Suppressor macrophage (primary cell): Measurements from ENCODE around the gene LTO1.
"Not testable (repeated sequence)": the region's sequence is repeated elsewhere in the genome, so short reads cannot be mapped to it uniquely, and the experiment has no call there.

Experiments
- DNase-seq, 4 experiments: peaks; one replicate each; pipeline ENCODE4 v3.0.0-alpha.2; 2020 to 2022

Gene LTO1

GRCh38 chr11:69632900-69633299 lies 42.3 kb downstream of the LTO1 start:
- no peak for DNase-seq

DNA sequence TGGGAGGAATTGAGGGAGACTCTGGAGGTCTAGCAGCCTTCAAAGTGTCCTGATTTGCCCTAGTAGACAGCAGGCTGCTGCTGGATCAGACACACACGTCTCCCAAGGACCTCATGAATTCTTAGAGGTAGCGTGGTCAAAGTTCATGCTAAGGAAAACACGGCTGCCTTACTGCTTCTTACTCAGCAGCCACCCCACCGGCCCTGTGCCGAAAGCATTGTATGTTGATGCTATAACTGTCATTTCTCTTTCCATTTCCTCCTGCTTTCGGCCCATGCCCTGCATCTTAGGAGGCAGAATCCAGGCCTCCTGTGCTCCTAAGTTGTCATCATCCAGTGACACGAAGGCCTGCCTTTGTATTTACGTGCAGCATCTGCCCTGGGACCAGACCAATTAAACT lies 44.7 kb downstream of the LTO1 start:
- DNase-seq, result no peak

DNA sequence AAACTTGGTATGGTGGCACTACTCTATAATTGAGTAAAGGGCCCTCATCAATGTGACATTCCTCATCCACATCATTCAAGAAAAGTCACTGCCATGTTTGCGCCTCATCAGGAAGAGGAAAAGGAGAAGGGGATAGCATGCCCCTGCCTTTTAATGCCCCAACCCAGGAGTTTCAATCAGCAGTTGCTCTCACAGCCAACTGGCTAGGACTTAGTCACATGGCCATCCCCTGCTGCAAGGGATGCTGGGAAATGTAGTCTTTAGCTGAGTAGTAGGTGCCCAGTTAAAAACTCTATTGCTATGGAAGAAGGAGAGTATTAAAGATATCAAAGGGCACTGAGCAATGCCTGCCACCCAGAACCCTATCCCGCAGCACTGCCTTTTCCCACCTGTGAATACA lies 45.1 kb downstream of the LTO1 start:
- DNase-seq, result peak in 1 of 4 experiments; percentile 34

DNA sequence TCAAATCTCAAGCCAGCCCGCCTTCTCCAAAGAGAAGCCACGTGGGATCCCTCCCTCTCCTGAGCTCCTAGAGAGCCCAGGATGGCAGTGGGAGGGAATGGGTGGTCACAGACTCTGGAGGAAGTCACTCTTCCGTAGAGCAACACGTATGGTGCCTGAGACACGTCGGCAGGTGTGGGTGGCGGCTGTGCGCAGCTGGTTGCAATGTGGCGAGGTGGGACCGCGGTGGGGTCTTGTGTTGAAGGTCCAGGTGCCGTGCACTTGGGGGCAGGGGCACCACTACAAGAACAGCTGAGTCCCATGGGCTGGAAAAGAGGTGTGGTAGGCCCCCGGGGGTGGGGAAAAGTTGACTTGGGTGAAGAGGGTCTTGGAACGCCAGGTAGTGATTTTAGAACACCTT lies 47.6 kb downstream of the LTO1 start:
- no peak for DNase-seq

GRCh38 chr11:69625476-69625875 lies 49.7 kb downstream of the LTO1 start:
- DNase-seq, result no peak

DNA sequence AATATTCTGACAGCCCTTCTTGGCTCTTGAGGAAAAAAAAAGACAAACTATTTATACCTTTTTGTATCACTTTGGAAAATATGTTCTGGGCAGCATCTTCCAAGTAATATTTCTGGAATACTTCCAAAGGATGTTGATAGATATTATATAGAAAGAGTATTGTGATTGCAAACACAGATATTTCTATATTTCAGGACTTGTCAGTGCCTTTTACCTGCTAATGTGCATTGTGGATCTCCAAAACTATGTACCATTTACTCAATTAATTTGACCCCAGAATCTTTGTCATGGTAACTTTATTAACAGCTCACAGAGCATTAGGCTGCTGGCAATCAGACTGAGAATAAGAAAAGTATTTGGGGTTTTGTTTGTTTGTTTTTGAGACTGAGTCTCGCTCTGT lies 50.9 kb downstream of the LTO1 start:
- no peak for DNase-seq

DNA sequence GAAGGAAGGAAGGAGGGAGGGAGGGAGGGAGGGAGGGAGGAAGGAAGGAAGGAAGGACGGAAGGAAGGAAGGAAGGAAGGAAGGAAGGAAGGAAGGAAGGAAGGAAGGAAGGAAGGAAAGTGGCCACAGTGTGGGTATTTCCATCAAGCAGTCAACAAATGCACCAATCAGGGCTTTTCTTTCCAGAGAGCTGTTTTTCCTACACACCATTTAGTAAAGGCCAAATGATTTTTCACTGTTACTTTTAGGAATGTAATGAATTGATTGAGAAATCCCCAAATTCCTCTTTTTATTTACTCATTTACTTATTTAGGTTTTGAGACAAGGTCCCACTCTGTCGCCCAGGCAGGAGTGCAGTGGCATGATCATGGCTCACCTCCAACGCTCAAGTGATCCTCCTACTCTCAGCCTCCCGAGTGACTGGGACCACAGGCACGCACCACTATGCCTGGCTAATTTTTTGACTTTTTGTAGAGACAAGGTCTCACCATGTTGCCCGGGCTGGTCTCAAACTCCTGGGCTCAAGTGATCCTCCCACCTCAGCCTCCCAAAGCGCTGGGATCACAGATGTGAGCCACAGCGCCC lies 53.0 kb downstream of the LTO1 start:
- DNase-seq, result not testable (repeated sequence)

DNA sequence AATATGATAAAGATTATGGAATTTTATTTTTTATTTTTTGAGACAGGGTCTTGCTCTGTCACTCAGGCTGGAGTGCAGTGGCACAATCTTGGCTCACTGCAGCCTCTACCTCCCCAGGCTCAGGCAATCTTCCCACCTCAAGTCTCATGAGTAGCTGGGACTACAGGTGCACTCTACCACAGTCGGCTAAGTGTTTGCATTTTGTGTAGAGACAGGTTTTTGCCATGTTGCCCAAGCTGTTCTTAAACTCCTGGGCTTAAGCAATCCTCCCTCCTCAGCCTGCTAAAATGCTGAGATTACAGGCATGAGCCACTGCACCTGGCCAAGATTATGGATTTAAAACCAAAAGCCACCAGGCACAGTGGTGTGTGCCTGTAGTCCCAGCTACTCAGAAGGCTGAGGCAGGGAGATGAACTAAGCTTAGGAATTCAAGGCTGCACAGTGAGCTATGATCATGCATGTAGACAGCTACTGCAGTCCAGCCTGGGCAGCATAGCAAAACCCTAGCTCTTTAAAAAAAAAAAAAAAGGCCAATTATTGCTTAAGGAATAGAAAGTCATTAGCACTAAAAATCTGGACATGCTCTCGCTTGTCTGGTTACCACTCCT lies 54.4 kb downstream of the LTO1 start:
- DNase-seq, result no peak

DNA sequence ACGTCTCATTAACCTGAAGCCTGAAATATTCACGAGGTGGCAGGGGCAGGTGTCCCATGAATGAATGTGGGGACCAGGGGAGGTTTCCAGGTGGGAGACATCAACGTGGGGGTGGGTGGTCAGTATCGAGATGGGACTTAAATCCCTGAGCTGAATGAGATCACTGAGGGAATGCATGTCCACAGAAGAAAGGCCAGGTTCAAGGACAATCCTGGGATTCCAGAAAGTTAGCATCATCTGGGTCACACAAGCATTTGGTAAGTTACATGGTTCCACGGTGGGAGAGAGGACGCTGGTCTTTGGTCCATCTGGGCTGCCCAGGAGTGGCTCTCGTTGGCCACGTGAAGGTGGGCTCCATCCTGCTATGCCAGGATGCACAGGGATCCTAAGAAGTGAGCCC lies 56.9 kb downstream of the LTO1 start:
- DNase-seq, result no peak

DNA sequence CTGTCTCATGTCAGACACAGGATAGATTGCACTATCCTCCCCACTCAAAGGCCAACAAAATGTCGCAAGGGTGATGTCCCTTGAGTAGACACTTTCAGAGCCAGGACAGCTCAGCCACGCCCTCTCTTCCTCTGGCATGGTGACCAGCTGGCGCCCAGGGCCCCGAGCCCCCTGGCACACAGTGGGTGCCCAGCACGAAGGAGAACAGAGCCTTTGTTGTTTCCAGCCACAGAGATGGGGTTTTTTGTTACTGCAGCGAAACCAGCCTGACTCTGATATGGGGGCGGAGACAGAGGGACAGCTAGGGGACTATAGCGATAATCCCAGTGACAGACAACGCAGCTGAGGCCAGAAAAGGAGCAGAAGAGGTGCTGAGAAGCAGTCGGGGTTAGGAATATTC lies 57.5 kb downstream of the LTO1 start:
- DNase-seq, result no peak

DNA sequence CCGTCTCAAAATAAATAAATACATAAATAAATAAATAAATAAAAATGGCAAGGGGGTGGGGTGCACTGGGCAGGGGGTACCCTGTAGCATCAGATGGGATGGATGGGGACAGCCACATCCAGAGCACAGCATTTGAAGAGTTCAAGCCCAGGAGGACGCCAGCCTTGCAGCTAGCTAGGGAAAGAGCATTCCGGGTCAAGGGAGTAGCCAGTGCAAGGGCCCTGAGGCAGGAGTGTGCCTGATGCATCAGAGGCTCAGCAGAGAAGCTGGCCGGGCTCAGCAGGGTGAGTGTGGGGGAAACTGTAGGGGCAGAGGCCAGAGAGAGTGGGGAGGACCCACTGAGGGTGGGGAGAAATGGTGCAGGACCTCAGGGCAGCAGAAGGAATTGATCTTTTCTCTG lies 57.9 kb downstream of the LTO1 start:
- no peak for DNase-seq
